C4-2B (cell line): ENCODE data around the gene ETV3.

Experiments used
- H3K27ac ChIP-seq: fragments of 450-650 bp; 2 replicates; pipeline ENCODE4 v1.5.1; 2017
- CTCF ChIP-seq: fragments of 450-650 bp; conservative IDR thresholded peaks from 2 replicates; pipeline ENCODE4 v1.5.1; 2017; ENCODE audit warnings: mild to moderate bottlenecking
- ZFX ChIP-seq: fragments of 450-650 bp; IDR thresholded peaks from 2 replicates; pipeline ENCODE4 v1.6.1; 2017

The ETV3 gene

DNA sequence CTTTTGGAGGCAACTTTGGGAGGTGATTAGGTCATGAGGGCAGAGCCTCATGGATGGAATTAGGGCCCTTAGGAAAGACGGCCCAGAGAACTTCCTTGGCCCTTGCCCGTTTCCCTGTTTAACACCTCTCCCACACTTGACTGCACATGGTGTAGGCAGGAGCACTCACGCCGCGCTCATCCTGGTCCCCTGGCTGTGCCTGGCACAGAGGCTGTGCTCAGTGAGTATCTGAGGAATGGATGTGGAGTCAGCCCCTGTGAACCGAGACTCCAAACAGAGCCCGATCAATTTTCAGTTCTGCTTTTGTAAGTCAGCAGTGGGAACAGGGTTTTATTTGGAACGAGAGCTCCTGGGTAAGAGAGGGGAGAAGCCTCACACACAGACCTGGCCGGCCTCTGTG lies 29.8 kb upstream of the ETV3 start:
- TF ChIP-seq CTCF = no peak
- TF ChIP-seq ZFX = no peak
- H3K27ac ChIP-seq = no peak overlapping the region

DNA sequence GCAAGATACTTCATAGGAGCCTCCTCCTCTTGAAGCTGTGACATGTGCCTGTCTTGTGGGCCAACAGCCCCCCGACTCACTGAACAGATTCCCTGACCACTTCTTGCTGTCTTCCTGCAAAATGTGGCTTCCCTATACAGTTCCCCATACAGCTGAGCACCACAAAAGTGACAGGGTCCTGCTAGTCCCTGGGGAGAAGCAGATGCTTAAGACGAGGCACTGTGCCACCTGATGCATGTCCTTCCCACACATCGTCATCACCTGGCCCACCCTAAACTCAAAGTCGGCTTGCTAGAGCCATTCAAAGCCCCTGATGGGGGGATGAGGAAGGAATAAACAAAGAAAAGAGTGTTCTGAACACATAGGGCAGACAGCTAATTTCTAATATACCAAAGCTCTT lies 29.2 kb upstream of the ETV3 start:
- no peak for TF ChIP-seq ZFX
- TF ChIP-seq CTCF = no peak
- H3K27ac ChIP-seq = no peak overlapping the region

DNA sequence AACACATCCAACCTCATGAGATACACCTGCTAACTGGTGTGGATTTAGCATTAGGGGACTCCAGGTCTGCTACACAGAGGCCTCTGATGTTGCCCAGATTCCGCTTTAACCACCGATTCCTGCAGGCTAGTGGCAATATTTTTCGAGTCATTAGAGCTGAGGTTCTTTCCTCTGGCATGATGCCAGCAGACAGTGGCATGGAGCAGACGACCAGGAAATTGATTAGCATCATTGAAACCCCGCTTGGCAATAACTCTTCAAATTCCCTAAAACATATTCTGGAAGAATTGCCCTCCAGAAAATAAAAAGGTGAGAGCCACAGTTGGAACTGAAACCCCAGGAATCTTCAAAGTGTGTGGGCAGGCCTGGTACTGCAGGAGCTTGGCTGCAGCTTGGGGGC lies 28.4 kb upstream of the ETV3 start:
- TF ChIP-seq CTCF (no peak), ZFX (no peak)
- no peak overlapping the region for H3K27ac ChIP-seq

- H3K27ac ChIP-seq = no peak overlapping the region
Observed at GRCh38 chr1:157163273-157164127, 25.3 kb upstream of the ETV3 start.

DNA sequence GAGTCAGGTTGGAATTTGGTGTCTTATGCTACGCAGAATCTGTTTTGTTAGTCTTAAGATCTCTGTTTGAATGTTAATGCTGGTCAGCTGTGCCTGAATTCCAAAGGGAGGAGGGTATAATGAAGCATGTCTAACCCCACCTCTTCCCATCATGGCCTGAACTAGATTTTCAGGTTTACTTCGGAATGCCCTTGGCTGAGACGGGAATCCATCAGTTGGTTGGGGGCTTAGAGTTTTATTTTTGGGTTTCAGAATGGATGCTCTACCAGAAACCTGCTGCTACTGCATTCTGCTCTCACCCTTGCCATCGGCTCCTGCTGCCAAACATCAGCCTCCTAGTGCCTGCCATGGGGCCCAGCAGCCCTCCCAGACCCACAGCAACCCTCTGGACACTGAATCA lies 24.1 kb upstream of the ETV3 start:
- no peak overlapping the region for H3K27ac ChIP-seq
- no peak for TF ChIP-seq CTCF
- TF ChIP-seq ZFX = no peak

More at GRCh38 chr1:157163273-157164127, 25.3 kb upstream of the ETV3 start:
- TF ChIP-seq CTCF (peak; percentile 98), ZFX (no peak)

DNA sequence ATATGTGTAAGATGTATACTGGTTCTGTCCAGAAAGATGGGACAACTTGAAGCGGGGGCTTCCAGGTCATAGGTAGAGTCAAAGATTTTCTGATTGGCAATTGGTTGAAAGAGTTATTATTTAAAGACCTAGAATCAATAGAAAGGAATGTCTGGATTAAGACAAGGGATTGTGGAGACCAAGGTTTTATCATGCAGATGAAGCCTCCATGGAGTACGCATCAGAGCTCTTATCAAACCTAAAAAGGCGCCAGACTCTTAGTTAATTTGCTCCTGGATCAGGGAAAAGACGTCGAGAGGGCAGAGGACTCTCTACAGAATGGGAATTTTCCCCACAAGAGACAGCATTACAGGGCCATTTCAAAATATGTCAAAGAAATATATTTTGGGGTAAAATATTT lies 23.7 kb upstream of the ETV3 start:
- H3K27ac ChIP-seq = no peak overlapping the region
- TF ChIP-seq CTCF (no peak), ZFX (no peak)

GRCh38 chr1:157158967-157159366 lies 20.8 kb upstream of the ETV3 start:
- TF ChIP-seq ZFX (no peak), CTCF (no peak)

More at GRCh38 chr1:157158967-157159366, 20.8 kb upstream of the ETV3 start:
- no peak overlapping the region for H3K27ac ChIP-seq
